Activated CD8-positive, alpha-beta memory T cell treated with anti-CD3 and anti-CD28 coated beads, Interleukin-2, amount 50 U/mL, for 1 hour (primary cell): Measurements from ENCODE around the gene SCAP.
"Not testable (repeated sequence)": the region's sequence is repeated elsewhere in the genome, so short reads cannot be mapped to it uniquely, and the experiment has no call there.

Experiments used
- DNase-seq: peaks from one replicate; pipeline ENCODE4 v3.0.0-alpha.2; 2020; ENCODE audit errors: extremely low read depth

SCAP gene

DNA sequence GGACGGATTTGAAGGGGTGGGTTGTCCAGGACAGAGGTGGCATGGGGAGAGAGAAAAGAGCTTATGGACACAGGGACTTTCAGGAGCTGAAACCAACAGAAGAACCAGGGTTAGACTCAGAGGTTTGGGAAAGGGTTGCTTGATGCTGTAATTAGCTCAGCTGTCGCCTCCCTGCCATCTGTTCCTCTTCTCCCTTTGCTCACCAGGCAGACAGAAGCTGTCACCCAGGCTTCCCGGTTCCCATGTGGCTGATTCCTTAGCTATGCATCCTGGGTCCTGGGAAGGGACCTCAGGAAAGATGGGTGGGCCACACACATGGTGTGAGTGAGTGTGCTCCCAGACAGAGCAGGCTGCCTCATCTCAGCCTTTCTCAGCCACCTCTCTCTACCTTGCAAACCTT lies 80.9 kb downstream of the SCAP start:
- DNase-seq, result no peak

DNA sequence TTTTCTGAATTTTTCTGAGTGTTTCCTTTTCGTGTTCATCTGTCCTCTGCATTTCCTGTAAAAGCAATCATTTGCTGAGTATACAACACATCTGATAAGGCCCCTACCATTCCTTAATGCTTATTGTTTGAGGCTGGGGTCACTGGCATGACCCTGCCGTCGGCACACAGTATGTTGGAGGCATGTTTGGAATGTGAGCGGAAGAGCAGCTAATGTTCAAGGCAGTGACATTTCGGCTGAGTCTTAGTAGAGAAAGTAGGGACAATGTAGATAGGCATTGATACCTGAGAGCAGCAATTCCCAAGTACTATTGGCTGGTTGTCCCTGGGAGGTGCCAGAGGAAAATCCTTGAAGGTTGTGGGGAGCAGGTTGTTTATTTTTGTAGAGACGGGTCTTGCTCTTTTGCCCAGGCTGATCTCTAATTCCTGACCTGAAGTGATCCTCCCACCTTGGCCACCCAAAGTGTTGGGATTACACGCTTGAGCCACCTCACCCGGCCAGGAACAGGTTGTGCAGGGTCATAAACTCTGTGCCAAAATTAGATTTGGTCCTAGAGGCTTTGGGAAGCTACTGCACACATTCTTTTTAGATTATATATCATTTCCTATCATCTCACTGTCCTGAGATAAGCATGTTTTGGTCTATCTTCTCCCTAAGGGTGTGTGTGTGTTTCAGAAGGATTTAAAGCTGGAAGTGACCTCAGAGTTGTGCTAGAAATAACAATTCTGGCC lies 81.4 kb downstream of the SCAP start:
- DNase-seq, result no peak

DNA sequence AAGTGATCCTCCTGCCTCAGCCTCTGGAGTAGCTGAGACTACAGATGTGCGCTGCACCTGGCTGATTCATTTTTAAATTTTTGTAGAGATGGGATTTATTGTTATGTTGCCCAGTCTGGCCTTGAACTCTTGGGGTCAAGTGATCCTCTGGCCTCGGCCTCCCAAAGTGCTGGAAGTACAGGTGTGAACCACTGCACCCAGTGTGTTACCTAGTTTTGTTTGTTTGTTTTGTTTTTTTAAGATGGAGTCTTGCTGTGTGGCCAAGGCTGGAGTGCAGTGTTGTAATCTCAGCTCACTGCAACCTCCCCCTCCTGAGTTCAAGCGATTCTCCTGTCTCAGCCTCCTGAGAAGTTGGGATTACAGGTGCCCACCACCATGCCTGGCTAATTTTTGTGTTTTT lies 82.8 kb downstream of the SCAP start:
- DNase-seq, result no peak

DNA sequence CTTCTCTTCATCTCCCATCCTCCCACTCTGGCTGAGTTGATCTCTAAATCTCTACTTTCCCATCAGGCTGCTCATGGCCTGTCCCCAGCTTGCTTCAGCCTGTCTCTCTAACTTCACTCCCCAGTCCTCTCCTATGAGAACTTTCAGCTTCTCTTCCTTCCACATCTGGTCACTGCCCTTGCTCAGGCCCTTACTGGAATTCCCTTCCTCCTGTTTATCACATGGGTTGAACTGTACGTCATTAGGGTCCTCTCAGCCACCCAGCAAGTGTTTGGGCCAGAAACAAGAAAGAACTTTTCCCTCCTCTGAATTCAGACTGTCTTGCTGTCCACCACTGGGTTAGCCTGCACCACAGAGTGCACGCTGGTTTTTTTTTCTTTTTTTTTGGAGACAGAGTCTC lies 89.9 kb downstream of the SCAP start:
- DNase-seq, result no peak

DNA sequence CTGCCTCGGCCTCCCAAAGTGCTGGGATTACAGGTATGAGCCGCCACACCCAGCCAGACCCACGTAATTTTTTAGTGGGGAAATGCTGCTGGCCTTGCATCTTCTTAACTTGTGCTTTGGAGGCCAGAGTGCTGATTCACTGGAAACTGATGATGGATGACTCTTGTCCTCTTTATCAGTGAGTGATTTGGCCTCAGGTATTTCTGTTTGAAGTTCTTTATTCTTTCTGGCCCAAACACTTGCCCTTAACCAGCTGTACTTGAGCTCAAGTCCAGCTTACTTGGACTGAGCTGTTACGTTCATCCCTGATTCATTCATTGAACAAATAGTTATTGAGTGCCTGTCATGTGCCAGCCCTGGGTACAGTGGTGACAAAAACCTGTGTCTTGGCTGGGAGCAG lies 90.7 kb downstream of the SCAP start:
- DNase-seq, result no peak

DNA sequence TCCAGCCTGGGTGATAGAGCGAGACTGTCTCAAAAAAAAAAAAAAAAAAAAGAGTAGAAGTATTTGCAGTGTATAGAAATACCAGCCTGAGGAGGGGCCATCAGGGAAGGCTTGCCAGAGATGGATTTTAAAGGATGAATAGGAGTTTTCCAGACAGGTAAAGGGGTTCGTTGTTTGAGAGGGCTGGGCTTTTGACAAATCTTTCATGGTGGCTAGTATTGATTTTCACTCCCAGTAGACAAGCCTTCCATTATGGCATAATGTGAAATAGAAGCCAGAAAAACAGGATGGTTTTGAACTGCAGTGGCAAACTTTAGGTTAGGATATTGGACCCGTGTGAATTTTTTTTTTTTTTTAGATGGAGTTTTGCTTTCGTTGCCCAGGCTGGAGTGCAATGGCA lies 91.3 kb downstream of the SCAP start:
- no peak for DNase-seq

DNA sequence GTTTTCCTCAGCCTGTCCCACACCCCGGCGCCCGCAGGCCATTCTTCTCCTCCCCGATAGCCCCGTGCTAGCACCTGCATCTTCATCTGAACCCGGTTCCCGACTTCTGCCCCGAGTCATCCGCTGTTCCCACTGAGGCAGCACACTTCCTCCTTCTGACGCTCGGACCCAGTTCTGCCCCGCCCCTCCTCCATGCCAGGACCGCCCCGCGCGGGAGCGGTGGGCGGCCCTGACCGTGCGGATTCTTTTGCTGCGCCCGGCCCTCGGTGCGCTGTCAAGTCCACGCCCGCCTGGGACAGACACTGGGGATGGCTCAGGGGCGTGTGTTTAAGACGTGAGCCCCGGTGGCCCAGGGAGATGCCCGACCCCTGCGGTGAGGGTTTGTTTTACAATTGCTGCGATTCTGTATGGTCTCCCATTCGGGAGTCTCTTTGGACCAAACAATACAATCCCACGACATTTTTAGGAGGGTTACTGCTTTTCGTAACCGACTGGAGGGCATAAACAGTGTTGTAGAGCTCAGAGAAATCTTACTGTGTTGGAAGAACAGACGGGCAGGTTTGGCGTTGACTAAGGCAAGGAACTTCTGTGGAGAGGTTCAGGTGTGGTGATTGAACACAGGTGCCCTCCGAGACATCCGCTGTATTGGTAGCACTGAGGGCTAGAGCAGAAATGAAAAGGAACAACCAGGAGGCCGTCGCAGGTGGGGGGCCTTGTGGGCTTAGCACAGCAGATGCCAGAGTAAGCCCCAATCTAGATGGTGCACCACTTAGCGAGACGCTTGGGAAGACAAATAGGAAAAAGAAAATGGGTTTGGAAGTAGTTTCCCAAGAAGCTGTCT lies 94.2 kb downstream of the SCAP start:
- DNase-seq, result peak; percentile 35

DNA sequence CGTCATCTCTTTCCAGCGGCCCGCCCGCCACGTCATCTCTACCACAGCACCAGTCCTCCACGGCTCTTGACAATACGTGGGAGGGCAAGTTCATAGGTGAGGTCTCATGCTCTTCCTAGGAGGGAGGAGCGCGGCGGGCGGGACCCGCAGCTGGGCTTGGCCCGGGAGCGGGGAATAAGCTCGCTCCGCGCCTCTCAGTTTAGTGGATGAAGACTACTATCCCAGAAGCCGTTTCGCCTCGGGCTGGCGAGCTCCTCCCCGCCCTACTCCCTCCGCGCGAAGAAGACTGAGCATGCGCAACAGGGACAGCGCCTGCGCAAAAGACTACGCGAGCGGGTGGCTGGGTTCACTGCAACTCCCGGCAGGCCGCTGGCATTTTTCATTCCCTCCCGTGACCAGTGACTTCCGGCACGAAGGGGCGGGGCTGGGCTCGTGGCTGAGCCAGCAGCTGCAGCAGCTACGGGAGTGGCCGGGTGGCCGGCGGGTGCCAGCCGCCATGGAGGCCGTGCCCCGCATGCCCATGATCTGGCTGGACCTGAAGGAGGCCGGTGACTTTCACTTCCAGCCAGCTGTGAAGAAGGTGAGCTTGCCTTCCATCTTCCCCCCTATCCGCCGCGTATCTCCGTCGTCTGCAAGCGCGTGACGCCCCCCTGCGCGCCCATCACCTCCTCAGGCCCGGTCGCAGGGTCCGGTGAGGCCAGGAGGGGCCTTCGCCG lies 95.0 kb downstream of the SCAP start, which contains the start of gene PTPN23:
Gene PTPN23 (plus strand): TSS at position 421 of the 716 bp plus-strand sequence. CDS start 76 bp downstream, at position 497.
- DNase-seq, result peak; percentile 94

DNA sequence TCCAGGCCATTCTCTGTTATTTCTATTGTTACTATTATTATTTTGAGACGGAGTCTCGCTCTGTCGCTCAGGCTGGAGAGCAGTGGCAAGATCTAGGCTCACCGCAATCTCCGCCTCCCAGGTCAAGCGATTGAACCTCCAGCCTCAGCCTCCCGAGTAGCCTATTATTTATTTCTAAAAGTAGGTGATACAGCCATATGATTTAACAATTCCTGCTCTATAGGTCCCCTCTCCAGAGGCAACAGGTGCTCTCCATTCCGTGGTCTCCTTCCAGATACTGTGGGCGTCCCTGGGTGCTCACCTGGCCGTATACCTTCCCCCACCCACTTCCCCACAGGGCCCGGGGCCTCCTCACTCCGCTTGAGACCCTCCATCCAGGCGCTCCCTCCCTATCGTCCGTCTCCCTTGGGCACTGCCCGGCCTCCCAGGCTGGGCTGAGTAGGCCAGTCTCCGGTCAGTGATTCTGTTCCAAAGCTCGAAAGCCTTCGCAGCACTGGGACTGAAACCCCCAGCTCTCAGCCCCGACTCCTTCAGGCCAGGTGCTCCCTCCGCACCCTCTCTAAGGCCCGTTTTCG lies 95.6 kb downstream of the SCAP start:
- DNase-seq, result no peak

DNA sequence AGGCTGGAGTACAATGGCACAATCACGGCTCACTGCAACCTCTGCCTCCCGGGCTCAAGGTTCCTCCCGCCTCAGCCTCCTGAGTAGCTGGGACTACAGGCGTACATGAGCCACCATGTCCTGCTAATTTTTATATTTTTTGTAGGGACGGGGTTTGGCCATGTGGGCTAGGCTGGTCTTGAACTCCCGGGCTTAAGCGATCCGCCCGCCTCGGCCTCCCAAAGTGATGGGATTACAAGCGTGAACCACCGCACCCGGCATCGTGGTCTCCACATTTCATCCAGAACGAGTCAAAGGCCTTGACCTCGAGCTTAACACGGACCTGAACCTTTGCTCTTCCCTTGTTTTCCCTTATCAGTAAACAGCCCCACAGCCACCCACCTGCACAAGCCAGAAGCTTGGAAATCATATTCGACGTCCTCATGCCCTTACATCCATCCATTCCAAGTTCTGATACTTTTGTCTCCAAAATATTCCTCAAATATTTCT lies 96.3 kb downstream of the SCAP start:
- DNase-seq, result no peak

DNA sequence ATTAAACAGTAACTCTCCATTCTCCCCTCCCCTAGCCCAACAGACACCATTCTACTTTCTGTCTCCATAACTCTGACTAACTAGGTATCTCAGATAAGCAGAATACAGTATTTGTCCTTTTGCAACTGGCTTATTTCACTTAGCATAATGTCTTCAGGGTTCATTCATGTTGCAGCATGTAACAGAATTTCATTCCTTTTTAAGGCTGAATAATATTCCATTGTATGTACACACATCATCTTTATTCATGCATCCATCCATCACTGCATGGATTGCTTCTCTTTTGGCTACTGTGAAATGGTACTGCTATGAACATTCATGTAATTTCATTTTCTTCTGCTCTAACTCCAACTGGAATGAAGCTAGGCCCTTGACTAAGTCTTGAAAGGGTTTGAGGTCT lies 96.9 kb downstream of the SCAP start:
- no peak for DNase-seq

DNA sequence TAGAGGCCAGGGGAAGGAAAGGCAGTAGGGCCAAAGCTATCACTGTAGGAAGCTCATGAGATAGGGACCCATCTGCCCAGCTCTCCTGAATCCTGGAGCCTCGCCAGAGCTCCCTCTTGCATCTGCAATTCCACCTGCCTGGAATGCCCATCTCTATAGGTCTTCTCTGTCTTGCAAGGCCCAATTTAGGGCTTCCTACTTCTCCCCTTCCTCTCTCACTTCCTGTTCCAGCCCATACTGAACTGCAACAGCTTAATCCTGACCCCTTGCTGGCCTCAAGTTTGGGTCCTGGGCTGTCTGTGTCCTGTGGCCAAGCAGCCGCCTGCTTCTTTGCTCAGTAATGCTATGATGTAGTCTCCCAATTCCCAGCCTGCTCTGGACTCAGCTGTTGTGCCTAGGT lies 98.6 kb downstream of the SCAP start:
- no peak for DNase-seq

DNA sequence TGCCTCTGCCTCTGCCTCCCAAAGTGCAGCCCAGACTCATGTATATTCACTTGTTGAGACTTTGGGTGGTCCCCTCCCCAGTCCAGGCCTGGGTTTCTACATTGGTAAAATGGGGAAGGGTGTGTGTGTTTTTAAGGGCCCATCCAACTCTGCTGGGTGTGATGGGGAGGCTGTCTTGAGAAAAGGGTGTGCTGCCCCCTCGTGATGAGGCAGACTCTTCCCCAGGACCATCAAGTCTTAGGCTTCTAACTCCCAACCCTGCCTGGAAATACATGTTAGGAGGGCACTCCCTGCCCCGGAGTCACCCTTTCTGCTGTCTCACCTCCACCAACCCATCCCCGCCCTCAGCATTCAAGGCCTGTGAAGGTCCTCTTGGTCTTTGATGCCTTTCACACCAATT lies 99.3 kb downstream of the SCAP start:
- DNase-seq, result no peak

DNA sequence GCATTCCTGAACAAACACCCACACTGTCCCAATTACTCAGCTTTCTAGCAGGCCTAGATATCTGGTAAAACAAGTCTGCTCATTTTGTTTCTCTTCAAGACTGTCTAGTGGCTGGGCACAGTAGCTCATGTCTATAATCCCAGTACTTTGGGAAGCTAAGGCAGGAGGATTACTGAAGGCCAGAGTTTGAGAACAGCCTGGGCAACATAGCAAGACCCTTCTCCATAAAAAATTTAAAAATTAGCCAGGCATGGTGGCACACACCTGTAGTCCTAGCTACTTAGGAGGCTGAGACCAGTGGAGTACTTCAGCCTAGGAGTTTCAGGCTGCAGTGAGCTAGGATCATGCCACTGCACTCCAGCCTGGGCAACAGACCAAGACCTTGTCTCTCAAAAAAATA lies 101.2 kb downstream of the SCAP start:
- no peak for DNase-seq

DNA sequence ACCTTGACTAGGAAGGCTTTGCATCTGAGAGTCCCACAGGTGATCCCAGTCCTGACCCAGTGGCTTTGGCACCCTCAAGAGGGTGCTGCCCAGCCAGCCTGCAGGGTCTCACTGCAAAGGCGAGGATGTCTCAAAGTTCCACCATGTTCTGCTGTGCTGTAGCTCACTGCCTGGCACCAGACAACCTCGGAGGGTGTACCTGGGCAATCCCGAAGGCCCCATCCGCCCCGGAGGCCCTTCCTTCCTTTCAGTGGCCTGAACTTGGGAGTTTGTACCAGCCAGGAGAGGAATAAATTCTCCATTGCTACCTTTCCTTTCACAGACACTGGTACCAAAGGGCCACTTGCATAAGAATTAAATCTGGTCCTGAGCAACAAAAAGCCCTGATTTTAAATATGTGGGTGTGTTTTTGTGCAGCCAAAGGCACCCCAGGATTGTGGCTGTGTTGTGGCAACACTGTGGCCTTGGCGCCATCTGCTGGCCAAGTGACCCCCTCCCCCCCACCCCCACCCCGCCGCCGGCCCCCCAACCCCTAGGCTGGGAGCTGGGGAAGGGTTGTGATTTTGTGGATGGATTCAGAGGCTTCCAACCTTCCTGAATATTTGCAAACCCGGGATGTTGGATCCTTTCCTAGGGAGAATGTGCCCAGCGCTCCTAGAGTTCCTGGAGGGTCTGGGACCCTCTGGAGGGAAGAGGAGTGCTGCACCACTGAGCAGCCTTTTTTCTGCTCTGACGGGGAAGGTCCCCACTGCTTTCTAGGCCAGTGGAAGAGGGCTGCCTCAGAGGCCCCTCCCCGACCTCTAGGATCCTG lies 104.6 kb downstream of the SCAP start:
- no peak for DNase-seq

DNA sequence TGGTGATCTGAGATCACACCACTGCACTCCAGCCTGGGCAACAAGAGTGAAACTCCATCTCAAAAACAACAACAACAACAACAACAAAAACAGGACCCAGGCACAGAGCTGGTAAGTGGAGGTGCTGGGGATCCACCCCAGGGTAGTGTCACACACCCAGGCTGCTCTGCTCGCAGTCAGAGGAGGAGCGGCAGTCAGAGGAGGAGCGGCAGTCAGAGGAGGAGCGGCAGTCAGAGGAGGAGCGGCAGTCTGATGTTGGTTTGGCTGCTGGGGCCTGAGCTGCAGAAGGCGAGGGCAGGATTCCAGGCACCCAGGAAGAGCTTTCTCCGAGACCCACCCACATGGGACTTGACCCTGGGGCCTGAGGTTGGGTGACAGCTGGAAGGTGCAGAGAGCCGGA lies 105.7 kb downstream of the SCAP start:
- DNase-seq, result not testable (repeated sequence)

DNA sequence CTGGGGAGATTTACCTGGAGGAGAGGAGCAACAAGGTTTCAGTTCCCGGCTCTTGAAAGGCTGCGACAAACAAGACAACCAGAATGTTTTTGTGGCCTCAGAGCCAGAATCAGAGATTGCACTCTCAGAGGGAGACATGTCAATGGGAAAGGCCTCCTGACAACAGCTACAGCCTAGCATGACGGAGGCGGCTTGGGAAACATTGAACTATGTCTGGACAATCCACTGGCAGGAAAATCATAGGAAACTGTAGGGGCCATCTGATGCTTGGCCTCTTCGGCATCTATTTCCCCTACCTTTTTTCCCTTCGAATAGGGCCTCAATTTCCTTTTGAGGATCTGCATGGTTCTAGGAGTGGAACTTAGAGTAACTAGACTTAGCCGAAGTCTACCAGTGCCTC lies 108.1 kb downstream of the SCAP start:
- DNase-seq, result no peak

DNA sequence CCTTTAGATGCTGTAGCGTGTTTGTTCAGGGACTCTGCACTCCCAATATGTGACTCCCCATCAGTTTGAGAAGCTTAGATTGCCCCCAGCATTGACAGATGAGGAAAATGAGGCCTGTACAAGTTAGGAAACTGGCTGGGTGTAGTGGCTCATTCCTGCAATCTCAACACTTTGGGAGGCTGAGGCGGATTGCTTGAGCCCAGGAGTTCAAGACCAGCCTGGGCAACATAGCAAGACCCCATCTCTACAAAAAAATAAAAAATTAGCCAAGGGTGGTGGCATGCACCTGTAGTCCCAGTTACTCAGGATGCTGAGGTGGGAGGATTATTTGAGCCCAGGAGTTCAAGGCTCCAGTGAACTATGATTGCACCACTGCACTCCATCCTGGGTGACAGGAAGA lies 108.9 kb downstream of the SCAP start:
- no peak for DNase-seq

DNA sequence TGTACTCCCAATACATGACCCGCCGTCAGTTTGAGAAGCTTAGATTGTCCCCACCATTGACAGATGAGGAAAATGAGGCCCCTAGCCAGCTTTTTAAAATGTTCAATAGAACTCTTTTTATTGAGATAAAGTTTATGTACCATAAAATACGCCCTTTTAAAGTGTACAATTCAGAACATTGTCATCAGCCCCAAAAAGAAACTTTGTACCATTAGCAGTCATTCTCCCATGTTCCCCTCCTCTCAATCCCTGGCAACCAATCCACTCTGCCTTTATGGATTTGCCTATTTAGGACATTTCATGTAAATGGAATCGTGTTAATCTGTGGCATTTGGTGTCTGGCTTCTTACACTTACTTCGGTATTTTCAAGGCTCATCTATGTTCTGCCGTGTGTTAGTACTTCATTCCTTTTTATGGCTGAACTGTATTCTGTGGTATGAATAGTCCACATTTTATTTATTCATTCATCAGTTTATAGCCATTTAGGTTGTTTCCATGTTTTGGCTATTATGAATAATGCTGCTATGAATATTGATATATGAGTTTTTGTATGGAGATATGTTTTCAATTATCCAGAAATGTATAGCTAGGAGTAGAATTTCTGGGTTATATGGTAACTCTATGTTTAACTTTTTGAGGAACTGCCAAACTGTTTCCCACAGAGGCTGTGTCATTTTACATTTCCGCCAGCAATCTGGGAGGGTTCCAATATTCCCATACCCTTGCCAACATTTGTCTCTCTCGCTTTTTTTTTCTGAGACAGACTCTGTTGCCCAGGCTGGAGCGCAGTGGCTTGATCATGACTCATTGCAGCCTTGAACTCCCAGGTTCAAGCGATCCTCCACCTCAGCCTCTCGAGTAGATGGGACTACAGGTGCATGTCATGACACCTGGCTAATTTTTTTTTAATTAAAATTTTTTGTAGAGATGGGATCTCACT lies 110.3 kb downstream of the SCAP start:
- no peak for DNase-seq
